Measurements from ENCODE around the gene ASCC2.

DNA sequence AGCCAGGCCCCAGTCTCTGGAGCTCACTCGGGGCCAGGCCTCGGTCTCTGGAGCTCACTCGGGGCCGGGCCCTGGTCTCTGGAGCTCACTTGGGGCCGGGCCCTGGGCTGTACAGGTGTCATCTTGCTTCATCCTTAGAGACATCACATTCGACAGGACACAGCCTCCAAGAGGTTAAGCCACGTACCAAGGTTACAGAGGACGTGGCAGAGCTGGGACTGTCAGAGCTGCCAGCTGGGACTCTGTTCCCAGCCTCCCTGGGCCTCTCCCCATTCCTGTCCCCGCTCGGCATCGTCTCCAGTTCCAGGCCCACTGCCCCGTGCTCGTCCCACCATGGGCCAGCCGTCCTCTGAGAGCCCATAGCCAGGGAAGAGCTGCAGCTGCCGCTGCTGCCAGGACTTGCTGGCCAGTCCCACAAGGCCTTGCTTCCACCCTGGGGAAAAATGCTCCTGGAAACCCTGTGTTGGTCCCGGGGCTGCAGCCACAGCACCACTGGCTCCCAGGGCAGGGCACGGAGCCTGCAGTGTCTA is 98.7 kb downstream of the ASCC2 start:
- TF ChIP-seq, protein P1, sequence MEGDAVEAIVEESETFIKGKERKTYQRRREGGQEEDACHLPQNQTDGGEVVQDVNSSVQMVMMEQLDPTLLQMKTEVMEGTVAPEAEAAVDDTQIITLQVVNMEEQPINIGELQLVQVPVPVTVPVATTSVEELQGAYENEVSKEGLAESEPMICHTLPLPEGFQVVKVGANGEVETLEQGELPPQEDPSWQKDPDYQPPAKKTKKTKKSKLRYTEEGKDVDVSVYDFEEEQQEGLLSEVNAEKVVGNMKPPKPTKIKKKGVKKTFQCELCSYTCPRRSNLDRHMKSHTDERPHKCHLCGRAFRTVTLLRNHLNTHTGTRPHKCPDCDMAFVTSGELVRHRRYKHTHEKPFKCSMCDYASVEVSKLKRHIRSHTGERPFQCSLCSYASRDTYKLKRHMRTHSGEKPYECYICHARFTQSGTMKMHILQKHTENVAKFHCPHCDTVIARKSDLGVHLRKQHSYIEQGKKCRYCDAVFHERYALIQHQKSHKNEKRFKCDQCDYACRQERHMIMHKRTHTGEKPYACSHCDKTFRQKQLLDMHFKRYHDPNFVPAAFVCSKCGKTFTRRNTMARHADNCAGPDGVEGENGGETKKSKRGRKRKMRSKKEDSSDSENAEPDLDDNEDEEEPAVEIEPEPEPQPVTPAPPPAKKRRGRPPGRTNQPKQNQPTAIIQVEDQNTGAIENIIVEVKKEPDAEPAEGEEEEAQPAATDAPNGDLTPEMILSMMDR (IDR thresholded peaks at IDR 0.05) = no peak
- no peak for TF ChIP-seq POLR2A (IDR thresholded peaks at IDR 0.05)
